Measurements from ENCODE around the gene CRABP1.

DNA sequence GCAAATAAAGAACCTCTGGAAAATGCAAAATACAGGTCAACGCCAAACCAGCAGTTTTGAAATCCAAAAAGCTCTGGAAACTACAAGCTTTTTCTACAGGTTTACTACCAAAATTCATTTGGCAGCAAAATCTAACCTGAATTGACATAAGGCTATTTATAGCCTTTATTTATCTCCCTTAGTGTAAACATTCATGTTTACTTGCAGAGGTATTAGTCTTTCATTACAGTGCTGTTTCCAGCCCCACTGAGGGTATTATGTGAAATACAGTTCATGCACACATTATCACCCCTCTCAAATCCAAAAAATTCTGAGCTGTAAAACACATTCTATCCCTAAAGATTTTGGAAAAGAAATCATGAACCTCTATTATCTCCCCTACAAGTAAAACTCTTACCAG is 47.9 kb upstream of the CRABP1 start:
- TF ChIP-seq EZH2phosphoT487 (IDR thresholded peaks at IDR 0.05; ENCODE audit: borderline replicate concordance, low read depth, low read length), result no peak
- TF ChIP-seq CTCF (conservative IDR thresholded peaks at IDR 0.05; ENCODE audit: low read length), result no peak

Data from OCI-LY7 (cell line).